Uterus (tissue), 4 donors: ENCODE data around the gene MAMDC2. TPM values are rescaled to one million over a fixed set of nuclear protein-coding genes. Genes with fewer than 3 reads are reported as not detected.

Experiments
- DNase-seq, 2 donors: peaks; one replicate each; pipeline ENCODE4 v3.0.0-alpha.2; 2019 to 2020
- H3K27ac ChIP-seq, 2 donors: fragments of 200-600 bp; sonication (generic); 1 replicate in 1 of 2; 2 replicates in 1 of 2; pipeline ENCODE4 v1.5.1; 2016 to 2018
- H3K27me3 ChIP-seq, 2 donors: fragments of 200-600 bp; sonication (generic); one replicate each; pipeline ENCODE4 v1.5.1; 2018 to 2019; ENCODE audit warnings: control low read depth in 1 of 2
- H3K36me3 ChIP-seq, 2 donors: fragments of 200-600 bp; sonication (generic); one replicate each; pipeline ENCODE4 v1.5.1; 2019; ENCODE audit warnings: control low read depth in 1 of 2
- H3K4me1 ChIP-seq, 2 donors: fragments of 200-600 bp; sonication (generic); one replicate each; pipeline ENCODE4 v1.5.1; 2018 to 2019; ENCODE audit warnings: control low read depth in 1 of 2
- H3K4me3 ChIP-seq, 2 donors: fragments of 200-600 bp; sonication (generic); 1 replicate in 1 of 2; 2 replicates in 1 of 2; pipeline ENCODE4 v1.5.1; 2018 to 2019; ENCODE audit warnings: mild to moderate bottlenecking in 1 of 2
- H3K9me3 ChIP-seq, 2 donors: fragments of 200-600 bp; sonication (generic); one replicate each; pipeline ENCODE4 v1.5.1; 2019; ENCODE audit warnings: control low read depth in 1 of 2
- CTCF ChIP-seq, 4 experiments: fragments of 200-600 bp in 2 of 4; fragments of 450-650 bp in 2 of 4; sonication (generic) in 2 of 4; IDR thresholded peaks; one replicate each; pipeline ENCODE4 v1.5.1; 2016 to 2019; ENCODE audit warnings: antibody characterized with exemption in 4 of 4, mild to moderate bottlenecking in 2 of 4, moderate library complexity in 1 of 4
- POLR2A ChIP-seq, 2 donors: fragments of 450-650 bp; IDR thresholded peaks; one replicate each; pipeline ENCODE4 v1.6.1; 2016; ENCODE audit warnings: antibody characterized with exemption in 2 of 2, mild to moderate bottlenecking in 1 of 2, moderate library complexity in 1 of 2
- intact Hi-C: fragments of 100-400 bp; cut with DNase I; formaldehyde crosslinking; loops from one replicate; pipeline ENCODE4 v1.15.1; 2023; ENCODE audit warnings: low total_unique reads
- total RNA-seq, 4 donors: library from RNA; depleted of rRNA in 3 of 4; stranded (reverse); fragments of >200 nt in 3 of 4; gene quantifications; one replicate each; pipeline versions ENCODE4 v1.1.0 to v1.2.4, GENCODE V29; 2014 to 2023
- donor health status: DM: yes; HTN: yes; CAD: no.

Gene MAMDC2
- total RNA-seq, 4 donors from 2014 or later, result 42.7 to 204 (median 138) TPM

- TF ChIP-seq CTCF (IDR thresholded peaks at IDR 0.05) (peak in 1 of 4 experiments; percentile 16), POLR2A (IDR thresholded peaks at IDR 0.05) (peak; percentile 92 to 99)
- peak within 1 kb of the TSS; percentile 91 to 94 for H3K27ac ChIP-seq
- DNase-seq, result peak; percentile 84 to 93
- H3K27me3 ChIP-seq, result no peaks in the 10 kb centered on the region
- H3K9me3 ChIP-seq, result no peaks in the 10 kb centered on the region
- intact Hi-C loops, result no loop called here
- H3K36me3 ChIP-seq, result no peaks in the 10 kb centered on the region
- H3K4me3 ChIP-seq, result peak within 1 kb of the TSS; percentile 75 to 86
- peaks cover 14 to 22% of the 10 kb centered on the region in 2 donors for H3K4me1 ChIP-seq
Measured at GRCh38 chr9:70258692-70259511, 215.3 kb downstream of the MAMDC2 start, which contains the start of gene SMC5. SMC5 (plus strand) TSS chr9:70258978; CDS start chr9:70259079, 101 bp downstream.

GRCh38 chr9:70259512-70259802 is 215.8 kb downstream of the MAMDC2 start:
- Histone ChIP-seq H3K27ac (peak overlapping the region; percentile 91 to 94), H3K4me3 (peak overlapping the region; percentile 75 to 86), H3K36me3 (no peaks in the 10 kb centered on the region), H3K9me3 (no peaks in the 10 kb centered on the region), H3K4me1 (peaks cover 14 to 22% of the 10 kb centered on the region in 2 donors), H3K27me3 (no peaks in the 10 kb centered on the region)
- no peak for DNase-seq
- no peak for TF ChIP-seq CTCF (IDR thresholded peaks at IDR 0.05)
- intact Hi-C loops, result no loop called here

- Histone ChIP-seq H3K27ac (peak overlapping the region; percentile 91 to 94), H3K9me3 (no peaks in the 10 kb centered on the region), H3K36me3 (no peaks in the 10 kb centered on the region), H3K27me3 (no peaks in the 10 kb centered on the region), H3K4me1 (peaks cover 14 to 22% of the 10 kb centered on the region in 2 donors), H3K4me3 (peak overlapping the region; percentile 75 to 86)
- intact Hi-C loops, result loop anchor here (10.0 kb wide), 1 partner anchor 345 kb away; no protein-coding TSS in a partner anchor
- peak in 1 of 2 donors; percentile 23 for DNase-seq
- TF ChIP-seq POLR2A (IDR thresholded peaks at IDR 0.05) (no peak), CTCF (IDR thresholded peaks at IDR 0.05) (no peak)
Measured at GRCh38 chr9:70260007-70260443, 216.4 kb downstream of the MAMDC2 start.

- no peak overlapping the region for H3K27ac ChIP-seq
- peak overlapping the region in 1 of 2 donors; percentile 86 for H3K4me3 ChIP-seq
- no peak for TF ChIP-seq POLR2A (IDR thresholded peaks at IDR 0.05)
- no peak for TF ChIP-seq CTCF (IDR thresholded peaks at IDR 0.05)
- peaks cover 14 to 22% of the 10 kb centered on the region in 2 donors for H3K4me1 ChIP-seq
- H3K9me3 ChIP-seq, result no peaks in the 10 kb centered on the region
- no peaks in the 10 kb centered on the region for H3K27me3 ChIP-seq
- H3K36me3 ChIP-seq, result no peaks in the 10 kb centered on the region
- intact Hi-C loops, result loop anchor here (10.0 kb wide), 1 partner anchor 344 kb away; no protein-coding TSS in a partner anchor
- no peak for DNase-seq
Measured at GRCh38 chr9:70260606-70261005, 217.0 kb downstream of the MAMDC2 start.
